Measurements from ENCODE around the gene ARHGEF28.

Gene ARHGEF28

GRCh38 chr5:73950441-73950873, 324.5 kb downstream of the ARHGEF28 start:
- no peaks in the 10 kb centered on the region for H3K36me3 ChIP-seq (replicated peaks)
- TF ChIP-seq CTCF (IDR thresholded peaks at IDR 0.05; ENCODE audit: low read depth, low read length, missing control alignments): no peak
- H3K27ac ChIP-seq: no peak overlapping the region
- in situ Hi-C loops (cut with HindIII; ENCODE audit: low pct_ligation_motif_present, low sequenced_read_pairs): no loop called here
- no peak overlapping the region for H3K4me3 ChIP-seq (ENCODE audit: low read depth, low read length)
- no peak for DNase-seq
- no peaks in the 10 kb centered on the region for H3K27me3 ChIP-seq (replicated peaks)

GRCh38 chr5:73950912-73951430, 325.0 kb downstream of the ARHGEF28 start:
- in situ Hi-C loops (cut with HindIII; ENCODE audit: low pct_ligation_motif_present, low sequenced_read_pairs): no loop called here
- Histone ChIP-seq H3K27me3 (replicated peaks) (no peaks in the 10 kb centered on the region), H3K36me3 (replicated peaks) (no peaks in the 10 kb centered on the region), H3K27ac (no peak overlapping the region), H3K4me3 (ENCODE audit: low read depth, low read length) (no peak overlapping the region)
- DNase-seq: no peak
- TF ChIP-seq CTCF (IDR thresholded peaks at IDR 0.05; ENCODE audit: low read depth, low read length, missing control alignments): no peak

- TF ChIP-seq CTCF (IDR thresholded peaks at IDR 0.05; ENCODE audit: low read depth, low read length, missing control alignments): no peak
- Histone ChIP-seq H3K36me3 (replicated peaks) (no peaks in the 10 kb centered on the region), H3K4me3 (ENCODE audit: low read depth, low read length) (no peak overlapping the region), H3K27me3 (replicated peaks) (no peaks in the 10 kb centered on the region), H3K27ac (no peak overlapping the region)
- DNase-seq: no peak
- in situ Hi-C loops (cut with HindIII; ENCODE audit: low pct_ligation_motif_present, low sequenced_read_pairs): no loop called here
Measured at GRCh38 chr5:73952872-73953271, 326.9 kb downstream of the ARHGEF28 start.

GRCh38 chr5:73954381-73954780, 328.4 kb downstream of the ARHGEF28 start:
- DNase-seq: no peak
- Histone ChIP-seq H3K27ac (no peak overlapping the region), H3K36me3 (replicated peaks) (no peaks in the 10 kb centered on the region), H3K4me3 (ENCODE audit: low read depth, low read length) (no peak overlapping the region), H3K27me3 (replicated peaks) (no peaks in the 10 kb centered on the region)
- in situ Hi-C loops (cut with HindIII; ENCODE audit: low pct_ligation_motif_present, low sequenced_read_pairs): no loop called here
- TF ChIP-seq CTCF (IDR thresholded peaks at IDR 0.05; ENCODE audit: low read depth, low read length, missing control alignments): no peak

GRCh38 chr5:73955271-73955846, 329.4 kb downstream of the ARHGEF28 start:
- Histone ChIP-seq H3K4me3 (ENCODE audit: low read depth, low read length) (no peak overlapping the region), H3K36me3 (replicated peaks) (no peaks in the 10 kb centered on the region), H3K27me3 (replicated peaks) (no peaks in the 10 kb centered on the region), H3K27ac (no peak overlapping the region)
- TF ChIP-seq CTCF (IDR thresholded peaks at IDR 0.05; ENCODE audit: low read depth, low read length, missing control alignments): no peak
- in situ Hi-C loops (cut with HindIII; ENCODE audit: low pct_ligation_motif_present, low sequenced_read_pairs): no loop called here
- no peak for DNase-seq

Data from brain microvascular endothelial cell (primary cell).